HL-60 (cell line): Measurements from ENCODE around the gene TUBGCP5.

Experiments
- DNase-seq, 2 experiments: peaks; one replicate each; pipeline ENCODE4 v3.0.0-alpha.2; 2010 to 2020; ENCODE audit warnings: low read depth in 1 of 2, low spot score in 1 of 2
- H3K27ac ChIP-seq: fragments of 250-450 bp; sonication (Bioruptor Pico); replicated peaks from 2 replicates; pipeline ENCODE4 v1.5.1; 2020; ENCODE audit warnings: mild to moderate bottlenecking, moderate library complexity
- H3K27me3 ChIP-seq: fragments of 250-450 bp; sonication (Bioruptor Pico); 2 replicates; pipeline ENCODE4 v1.5.1; 2021; ENCODE audit warnings: mild to moderate bottlenecking, moderate library complexity; ENCODE audit not compliant: insufficient read depth, poor library complexity, severe bottlenecking
- H3K4me3 ChIP-seq: replicated peaks from 2 replicates; pipeline ENCODE4 v1.5.1; 2011; ENCODE audit warnings: mild to moderate bottlenecking, control low read depth, low read length; ENCODE audit not compliant: insufficient read depth
- GABPA ChIP-seq: IDR thresholded peaks from 2 replicates; pipeline ENCODE4 v1.6.1; 2012; ENCODE audit warnings: low read depth
- POLR2AphosphoS5 ChIP-seq: IDR thresholded peaks from 2 replicates; pipeline ENCODE4 v1.6.1; 2012; ENCODE audit warnings: low read depth
- SPI1 ChIP-seq: IDR thresholded peaks from 2 replicates; pipeline ENCODE4 v1.6.1; 2012; ENCODE audit warnings: low read depth, mild to moderate bottlenecking, borderline replicate concordance
- TF ChIP-seq, protein P1 (sequence below): IDR thresholded peaks from one replicate; pipeline ENCODE4 v1.5.1; 2011; ENCODE audit warnings: low read length, control low read depth, inconsistent platforms; ENCODE audit not compliant: insufficient read depth
- TF ChIP-seq, protein P2 (sequence below): IDR thresholded peaks from 2 replicates; pipeline ENCODE4 v1.6.1; 2012; ENCODE audit warnings: low read depth; ENCODE audit not compliant: insufficient replicate concordance

TUBGCP5 gene

DNA sequence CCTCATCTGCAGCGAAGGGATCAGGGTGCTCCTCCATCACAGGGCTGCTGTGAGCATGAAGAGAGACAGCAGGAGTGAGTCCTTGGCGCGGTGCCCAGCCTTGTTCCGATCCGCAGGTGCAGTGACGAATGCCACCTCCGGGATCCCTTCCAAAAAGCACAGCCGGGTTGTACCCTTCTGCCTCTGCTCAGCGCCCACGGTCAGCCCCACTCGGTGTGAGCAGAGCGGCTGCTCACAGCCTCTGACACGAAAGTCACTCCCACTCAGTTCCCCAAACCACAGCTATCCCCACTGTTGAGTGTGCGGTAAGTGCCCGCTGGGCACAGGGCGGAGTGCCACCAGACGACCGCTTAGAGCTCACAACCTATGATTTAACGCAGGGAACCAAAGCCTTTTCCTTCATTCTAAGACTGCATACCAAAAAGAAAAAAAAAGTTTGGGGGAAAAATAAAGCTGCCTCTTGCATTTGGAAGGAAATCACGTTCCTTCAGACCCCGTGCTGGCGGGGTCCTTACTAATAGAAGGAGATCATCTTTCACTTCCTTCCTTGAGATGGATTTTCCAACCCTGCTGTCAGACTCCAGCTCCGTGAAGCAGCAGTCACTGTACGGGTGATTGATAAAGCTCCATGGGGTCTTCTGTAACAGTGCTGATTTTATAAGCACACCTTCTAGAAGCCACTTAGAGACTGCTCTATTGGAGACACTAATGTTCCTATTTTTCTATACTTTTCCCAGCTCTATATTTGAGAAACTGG is 34.7 kb upstream of the TUBGCP5 start:
- no peak overlapping the region for H3K27ac ChIP-seq
- TF ChIP-seq POLR2AphosphoS5 (no peak), GABPA (no peak), SPI1 (no peak)
- TF ChIP-seq, protein P1, sequence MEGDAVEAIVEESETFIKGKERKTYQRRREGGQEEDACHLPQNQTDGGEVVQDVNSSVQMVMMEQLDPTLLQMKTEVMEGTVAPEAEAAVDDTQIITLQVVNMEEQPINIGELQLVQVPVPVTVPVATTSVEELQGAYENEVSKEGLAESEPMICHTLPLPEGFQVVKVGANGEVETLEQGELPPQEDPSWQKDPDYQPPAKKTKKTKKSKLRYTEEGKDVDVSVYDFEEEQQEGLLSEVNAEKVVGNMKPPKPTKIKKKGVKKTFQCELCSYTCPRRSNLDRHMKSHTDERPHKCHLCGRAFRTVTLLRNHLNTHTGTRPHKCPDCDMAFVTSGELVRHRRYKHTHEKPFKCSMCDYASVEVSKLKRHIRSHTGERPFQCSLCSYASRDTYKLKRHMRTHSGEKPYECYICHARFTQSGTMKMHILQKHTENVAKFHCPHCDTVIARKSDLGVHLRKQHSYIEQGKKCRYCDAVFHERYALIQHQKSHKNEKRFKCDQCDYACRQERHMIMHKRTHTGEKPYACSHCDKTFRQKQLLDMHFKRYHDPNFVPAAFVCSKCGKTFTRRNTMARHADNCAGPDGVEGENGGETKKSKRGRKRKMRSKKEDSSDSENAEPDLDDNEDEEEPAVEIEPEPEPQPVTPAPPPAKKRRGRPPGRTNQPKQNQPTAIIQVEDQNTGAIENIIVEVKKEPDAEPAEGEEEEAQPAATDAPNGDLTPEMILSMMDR = no peak
- TF ChIP-seq, protein P2, sequence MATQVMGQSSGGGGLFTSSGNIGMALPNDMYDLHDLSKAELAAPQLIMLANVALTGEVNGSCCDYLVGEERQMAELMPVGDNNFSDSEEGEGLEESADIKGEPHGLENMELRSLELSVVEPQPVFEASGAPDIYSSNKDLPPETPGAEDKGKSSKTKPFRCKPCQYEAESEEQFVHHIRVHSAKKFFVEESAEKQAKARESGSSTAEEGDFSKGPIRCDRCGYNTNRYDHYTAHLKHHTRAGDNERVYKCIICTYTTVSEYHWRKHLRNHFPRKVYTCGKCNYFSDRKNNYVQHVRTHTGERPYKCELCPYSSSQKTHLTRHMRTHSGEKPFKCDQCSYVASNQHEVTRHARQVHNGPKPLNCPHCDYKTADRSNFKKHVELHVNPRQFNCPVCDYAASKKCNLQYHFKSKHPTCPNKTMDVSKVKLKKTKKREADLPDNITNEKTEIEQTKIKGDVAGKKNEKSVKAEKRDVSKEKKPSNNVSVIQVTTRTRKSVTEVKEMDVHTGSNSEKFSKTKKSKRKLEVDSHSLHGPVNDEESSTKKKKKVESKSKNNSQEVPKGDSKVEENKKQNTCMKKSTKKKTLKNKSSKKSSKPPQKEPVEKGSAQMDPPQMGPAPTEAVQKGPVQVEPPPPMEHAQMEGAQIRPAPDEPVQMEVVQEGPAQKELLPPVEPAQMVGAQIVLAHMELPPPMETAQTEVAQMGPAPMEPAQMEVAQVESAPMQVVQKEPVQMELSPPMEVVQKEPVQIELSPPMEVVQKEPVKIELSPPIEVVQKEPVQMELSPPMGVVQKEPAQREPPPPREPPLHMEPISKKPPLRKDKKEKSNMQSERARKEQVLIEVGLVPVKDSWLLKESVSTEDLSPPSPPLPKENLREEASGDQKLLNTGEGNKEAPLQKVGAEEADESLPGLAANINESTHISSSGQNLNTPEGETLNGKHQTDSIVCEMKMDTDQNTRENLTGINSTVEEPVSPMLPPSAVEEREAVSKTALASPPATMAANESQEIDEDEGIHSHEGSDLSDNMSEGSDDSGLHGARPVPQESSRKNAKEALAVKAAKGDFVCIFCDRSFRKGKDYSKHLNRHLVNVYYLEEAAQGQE = no peak
- no peak overlapping the region for H3K4me3 ChIP-seq
- H3K27me3 ChIP-seq = no peaks in the 10 kb centered on the region
- peak; percentile 5 to 33 for DNase-seq

DNA sequence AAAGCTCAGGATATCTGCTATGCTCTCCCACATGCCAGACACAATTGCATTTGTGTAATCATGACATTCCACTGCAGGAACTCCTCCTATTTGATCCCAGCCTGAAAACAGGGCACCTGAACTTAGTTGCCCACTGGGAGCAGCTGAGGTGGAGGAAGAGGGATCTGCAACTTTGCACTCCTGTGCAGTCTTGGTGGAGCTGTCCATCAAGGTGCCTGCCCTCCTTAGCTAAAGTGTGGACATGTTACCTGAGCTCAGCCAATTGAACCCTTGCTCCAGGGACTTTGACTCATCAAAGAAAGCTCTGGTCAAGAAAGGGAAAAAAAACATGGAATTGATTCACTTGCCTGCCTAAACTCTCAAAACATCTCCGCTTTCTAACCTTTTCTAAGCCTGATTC is 33.3 kb upstream of the TUBGCP5 start:
- no peak overlapping the region for H3K4me3 ChIP-seq
- no peak overlapping the region for H3K27ac ChIP-seq
- no peak for TF ChIP-seq SPI1
- TF ChIP-seq, protein P2 = no peak
- TF ChIP-seq POLR2AphosphoS5 = no peak
- TF ChIP-seq GABPA = no peak
- TF ChIP-seq, protein P1 = no peak
- DNase-seq = no peak
- no peaks in the 10 kb centered on the region for H3K27me3 ChIP-seq

DNA sequence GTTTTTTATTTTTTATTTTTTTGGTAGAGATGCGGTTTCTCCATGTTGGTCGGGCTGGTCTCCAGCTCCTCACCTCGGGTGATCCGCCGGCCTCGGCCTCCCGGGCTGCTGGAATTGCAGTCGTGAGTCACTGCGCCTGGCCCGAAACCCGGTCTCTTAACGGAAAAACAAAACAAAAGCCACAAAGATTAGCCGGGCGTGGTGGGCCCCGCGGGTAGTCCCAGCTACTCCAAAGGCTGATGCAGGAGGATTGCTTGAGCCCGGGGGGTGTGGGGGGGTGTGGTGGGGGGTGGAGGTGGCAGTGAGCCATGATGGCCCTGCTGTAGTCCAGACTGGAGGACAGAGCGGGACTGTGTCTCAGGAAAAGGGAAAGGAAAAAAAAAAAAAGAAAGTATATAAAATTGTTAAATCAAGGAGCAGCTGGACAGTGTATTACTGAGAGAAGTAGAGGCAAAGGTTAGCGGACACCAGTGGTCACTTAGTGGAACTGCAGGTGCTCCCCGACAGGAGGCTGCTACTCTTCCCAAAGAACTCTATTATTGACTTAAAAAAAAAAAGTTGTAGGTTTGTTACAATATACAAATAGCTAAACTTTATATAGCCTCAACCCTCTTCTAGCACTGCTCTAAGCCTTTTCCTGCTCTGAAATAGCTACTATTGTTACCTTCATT is 30.3 kb upstream of the TUBGCP5 start:
- no peak overlapping the region for H3K4me3 ChIP-seq
- DNase-seq = no peak
- no peaks in the 10 kb centered on the region for H3K27me3 ChIP-seq
- H3K27ac ChIP-seq = no peak overlapping the region
- TF ChIP-seq SPI1 = no peak
- TF ChIP-seq POLR2AphosphoS5 = no peak
- TF ChIP-seq, protein P1 = no peak
- TF ChIP-seq GABPA = no peak
- TF ChIP-seq, protein P2 = no peak
